SU-DHL-6 (cell line): ENCODE measurements around the gene HOXC11.
A peak's percentile ranks its signal among the peaks of the same experiment; 100 is the strongest.

Experiments
- H2AFZ ChIP-seq: fragments of 200-600 bp; sonication (generic); 2 replicates; pipeline ENCODE4 v1.6.1; 2014; ENCODE audit warnings: low read depth, mild to moderate bottlenecking, moderate library complexity, mixed read lengths, antibody characterized with exemption, low read length; ENCODE audit not compliant: severe bottlenecking
- H3F3A ChIP-seq: fragments of 200-600 bp; shearing (Covaris generic); 2 replicates; pipeline ENCODE4 v1.6.0; 2016; ENCODE audit warnings: antibody characterized with exemption, mild to moderate bottlenecking; ENCODE audit not compliant: insufficient read depth
- H3K27ac ChIP-seq: fragments of 200-600 bp; sonication (generic); 2 replicates; pipeline ENCODE4 v1.5.1; 2016; ENCODE audit warnings: low read depth, mild to moderate bottlenecking, low read length, moderate library complexity, mixed read lengths
- H3K27me3 ChIP-seq: fragments of 200-600 bp; sonication (generic), shearing (Covaris generic); 2 replicates; pipeline ENCODE4 v1.6.0; 2014; ENCODE audit warnings: mild to moderate bottlenecking, low read length
- H3K36me3 ChIP-seq: fragments of 200-600 bp; sonication (generic); 2 replicates; pipeline ENCODE4 v1.6.1; 2014; ENCODE audit warnings: mild to moderate bottlenecking, low read length, mixed read lengths
- H3K4me2 ChIP-seq: fragments of 300-600, 200-600 bp; shearing (Covaris generic), sonication (generic); 2 replicates; pipeline ENCODE4 v1.6.0; 2014; ENCODE audit warnings: low read length, low read depth, mild to moderate bottlenecking; ENCODE audit not compliant: poor library complexity, severe bottlenecking
- H3K4me3 ChIP-seq: fragments of 200-600 bp; sonication (generic); 2 replicates; pipeline ENCODE4 v1.5.1; 2014; ENCODE audit warnings: antibody characterized with exemption, low read length, mild to moderate bottlenecking, mixed read lengths; ENCODE audit not compliant: insufficient read depth, poor library complexity, severe bottlenecking
- H3K79me2 ChIP-seq: fragments of 200-600 bp; sonication (generic); 2 replicates; pipeline ENCODE4 v1.6.1; 2014; ENCODE audit warnings: mild to moderate bottlenecking, low read length, moderate library complexity; ENCODE audit not compliant: insufficient read depth
- H3K9ac ChIP-seq: fragments of 200-600 bp; sonication (generic); 2 replicates; pipeline ENCODE4 v1.7.0; 2014; ENCODE audit warnings: mild to moderate bottlenecking, low read length
- H3K9me2 ChIP-seq: fragments of 200-600 bp; sonication (generic); replicated peaks from 2 replicates; pipeline ENCODE4 v1.6.1; 2014; ENCODE audit warnings: low read length; ENCODE audit not compliant: insufficient read depth
- H3K9me3 ChIP-seq: fragments of 200-600 bp; sonication (generic); 2 replicates; pipeline ENCODE4 v1.6.1; 2014; ENCODE audit warnings: low read length, mixed read lengths; ENCODE audit not compliant: insufficient read depth
- H4K20me1 ChIP-seq: fragments of 200-600 bp; sonication (generic); 2 replicates; pipeline ENCODE4 v1.6.1; 2014; ENCODE audit warnings: low read depth, mild to moderate bottlenecking, antibody characterized with exemption, low read length, moderate library complexity, mixed read lengths
- EZH2phosphoT487 ChIP-seq: fragments of 200-600 bp; sonication (generic), shearing (Covaris generic); conservative IDR thresholded peaks from 2 replicates; pipeline ENCODE4 v1.6.1; 2018; ENCODE audit warnings: mild to moderate bottlenecking, antibody characterized with exemption, low read length, moderate library complexity, mixed read lengths
- TF ChIP-seq, protein P1 (sequence below): fragments of 200-600 bp; sonication (generic); IDR thresholded peaks from one replicate; pipeline ENCODE4 v1.5.1; 2017; ENCODE audit warnings: antibody characterized with exemption, mild to moderate bottlenecking, low read length, moderate library complexity; ENCODE audit not compliant: insufficient read depth, poor library complexity, severe bottlenecking

Gene HOXC11

DNA sequence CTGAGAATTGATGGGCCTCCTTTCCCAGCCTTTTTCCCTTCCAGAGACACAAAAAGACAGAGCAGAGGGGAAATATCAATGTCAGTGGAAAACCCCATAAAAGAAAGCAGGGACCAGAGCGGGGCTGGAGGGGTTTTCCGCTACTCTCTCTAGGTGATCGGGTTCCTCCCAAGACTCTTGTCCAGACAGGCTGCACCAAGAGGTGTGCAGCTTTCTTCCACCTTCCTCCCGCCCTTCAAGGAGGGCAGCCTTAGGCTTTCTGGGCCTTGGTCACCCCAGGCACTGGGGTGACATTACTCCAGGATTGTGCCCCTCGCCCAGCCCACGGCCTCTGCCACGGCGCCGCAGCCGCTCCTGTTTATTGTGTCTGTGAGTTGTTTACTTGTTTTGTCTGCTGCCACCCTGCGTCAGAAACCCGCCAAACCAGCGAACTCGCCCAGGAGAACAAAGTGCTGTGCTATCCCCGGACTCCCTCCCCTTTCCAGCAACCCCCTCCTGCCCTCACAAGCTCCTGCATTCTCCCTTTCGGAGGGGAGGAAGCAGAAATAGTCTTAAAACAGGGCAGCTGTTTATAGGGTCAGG is 48.6 kb downstream of the HOXC11 start:
- Histone ChIP-seq H3K9me2 (no peaks in the 10 kb centered on the region), H3K27me3 (no peaks in the 10 kb centered on the region), H4K20me1 (no peaks in the 10 kb centered on the region), H3K4me2 (no peak overlapping the region), H3F3A (no peaks in the 10 kb centered on the region), H3K9me3 (no peaks in the 10 kb centered on the region), H2AFZ (no peak overlapping the region), H3K79me2 (no peaks in the 10 kb centered on the region), H3K27ac (no peak overlapping the region), H3K36me3 (no peaks in the 10 kb centered on the region), H3K9ac (no peak overlapping the region), H3K4me3 (no peak overlapping the region)
- no peak for TF ChIP-seq EZH2phosphoT487
- TF ChIP-seq, protein P1, sequence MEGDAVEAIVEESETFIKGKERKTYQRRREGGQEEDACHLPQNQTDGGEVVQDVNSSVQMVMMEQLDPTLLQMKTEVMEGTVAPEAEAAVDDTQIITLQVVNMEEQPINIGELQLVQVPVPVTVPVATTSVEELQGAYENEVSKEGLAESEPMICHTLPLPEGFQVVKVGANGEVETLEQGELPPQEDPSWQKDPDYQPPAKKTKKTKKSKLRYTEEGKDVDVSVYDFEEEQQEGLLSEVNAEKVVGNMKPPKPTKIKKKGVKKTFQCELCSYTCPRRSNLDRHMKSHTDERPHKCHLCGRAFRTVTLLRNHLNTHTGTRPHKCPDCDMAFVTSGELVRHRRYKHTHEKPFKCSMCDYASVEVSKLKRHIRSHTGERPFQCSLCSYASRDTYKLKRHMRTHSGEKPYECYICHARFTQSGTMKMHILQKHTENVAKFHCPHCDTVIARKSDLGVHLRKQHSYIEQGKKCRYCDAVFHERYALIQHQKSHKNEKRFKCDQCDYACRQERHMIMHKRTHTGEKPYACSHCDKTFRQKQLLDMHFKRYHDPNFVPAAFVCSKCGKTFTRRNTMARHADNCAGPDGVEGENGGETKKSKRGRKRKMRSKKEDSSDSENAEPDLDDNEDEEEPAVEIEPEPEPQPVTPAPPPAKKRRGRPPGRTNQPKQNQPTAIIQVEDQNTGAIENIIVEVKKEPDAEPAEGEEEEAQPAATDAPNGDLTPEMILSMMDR: peak; percentile 23

DNA sequence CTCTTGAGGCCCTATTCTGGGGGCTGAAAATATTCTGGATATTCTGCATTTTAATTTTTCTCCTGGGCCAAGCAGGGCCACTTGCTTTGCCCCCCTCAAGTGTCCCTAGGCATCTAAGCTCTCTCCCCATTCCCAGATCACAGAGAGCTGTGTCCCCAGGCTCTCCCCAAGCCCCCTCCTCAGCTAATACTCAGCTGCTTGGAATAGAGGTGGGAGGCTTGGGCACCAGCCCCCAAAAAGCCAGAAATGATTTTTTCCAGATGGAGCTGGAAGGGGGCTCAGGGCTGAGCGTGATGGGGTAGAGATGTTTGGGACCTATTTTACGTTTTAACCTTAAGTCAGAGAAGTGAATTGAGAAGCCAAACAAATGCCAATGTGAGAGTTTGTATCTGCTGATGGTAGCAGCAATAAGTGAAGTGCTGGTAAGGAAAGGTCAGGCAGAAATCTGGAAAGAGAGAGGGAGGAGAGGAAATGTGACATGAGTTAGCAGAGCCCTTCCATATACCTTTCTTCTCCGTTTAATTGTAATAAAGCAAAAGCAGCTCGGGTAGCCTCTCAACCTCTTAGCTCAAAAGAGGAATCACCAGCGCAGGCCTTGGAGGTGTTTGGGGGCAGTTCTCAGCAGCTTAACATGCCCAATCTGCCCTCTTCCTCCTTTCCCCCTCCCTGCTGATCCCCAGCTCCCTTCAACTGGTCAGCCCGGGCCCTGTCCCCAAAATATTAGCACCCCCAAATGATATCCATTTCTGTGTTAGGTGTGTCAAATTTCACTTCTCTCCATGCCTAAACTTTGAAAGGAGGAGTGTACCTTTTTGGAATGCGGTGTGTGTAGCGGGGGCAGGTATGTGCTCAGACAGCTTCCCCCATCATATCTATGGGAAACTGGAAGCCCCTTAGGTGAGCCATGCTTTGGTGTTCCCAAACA is 50.3 kb downstream of the HOXC11 start:
- Histone ChIP-seq H3K9me2 (no peaks in the 10 kb centered on the region), H2AFZ (no peak overlapping the region), H3K4me2 (no peak overlapping the region), H3K4me3 (no peak overlapping the region), H3K9me3 (no peaks in the 10 kb centered on the region), H3K36me3 (no peaks in the 10 kb centered on the region), H4K20me1 (no peaks in the 10 kb centered on the region), H3F3A (no peaks in the 10 kb centered on the region), H3K9ac (no peak overlapping the region), H3K27ac (no peak overlapping the region), H3K79me2 (no peaks in the 10 kb centered on the region), H3K27me3 (no peaks in the 10 kb centered on the region)
- TF ChIP-seq EZH2phosphoT487: no peak
- TF ChIP-seq, protein P1: no peak

DNA sequence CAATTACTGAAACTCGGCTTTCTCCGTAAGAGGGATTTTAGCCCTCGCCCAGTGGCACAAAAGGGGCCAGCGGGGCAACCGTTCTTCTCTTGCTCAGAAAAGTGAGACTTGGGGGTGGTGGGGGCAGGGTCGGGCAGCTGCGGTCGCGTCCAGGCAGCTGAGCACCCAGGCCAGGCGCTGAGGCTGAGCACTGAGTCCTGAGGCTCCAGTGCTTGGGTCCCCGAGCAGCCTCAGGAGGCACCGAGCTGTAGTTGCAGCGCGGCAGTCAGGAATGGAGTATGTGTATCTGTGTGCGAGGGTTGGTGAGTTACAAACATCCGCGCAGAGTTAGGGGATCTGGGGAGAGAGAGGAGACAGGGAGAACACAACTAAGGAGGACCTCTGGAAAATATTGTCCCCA is 51.2 kb downstream of the HOXC11 start:
- H4K20me1 ChIP-seq: no peaks in the 10 kb centered on the region
- no peaks in the 10 kb centered on the region for H3K27me3 ChIP-seq

More for the DNA sequence above, 51.2 kb downstream of the HOXC11 start:
- Histone ChIP-seq H3K9me2 (no peaks in the 10 kb centered on the region), H3K79me2 (no peaks in the 10 kb centered on the region), H3K27ac (no peak overlapping the region), H3K36me3 (no peaks in the 10 kb centered on the region), H3F3A (no peaks in the 10 kb centered on the region), H2AFZ (no peak overlapping the region), H3K4me2 (no peak overlapping the region), H3K9ac (no peak overlapping the region), H3K4me3 (no peak overlapping the region), H3K9me3 (no peaks in the 10 kb centered on the region)
- TF ChIP-seq EZH2phosphoT487: no peak
- TF ChIP-seq, protein P1: no peak
